GM19328 (cell line): ENCODE data around the gene TMEM250.

ENCODE experiments used
- ATAC-seq: cut with Tn5 transposase; IDR thresholded peaks from one replicate; pipeline ENCODE4 v1.9.1; 2021; ENCODE audit warnings: mild to moderate bottlenecking, moderate library complexity; ENCODE audit not compliant: unreplicated experiment

Gene TMEM250

GRCh38 chr9:136133191-136133958, 14.7 kb upstream of the TMEM250 start:
- ATAC-seq: no peak

GRCh38 chr9:136132512-136133050, 13.9 kb upstream of the TMEM250 start:
- no peak for ATAC-seq

- ATAC-seq: no peak
Measured at GRCh38 chr9:136131629-136132511, 13.2 kb upstream of the TMEM250 start.

- no peak for ATAC-seq
Measured at GRCh38 chr9:136129176-136129575, 10.5 kb upstream of the TMEM250 start.

- no peak for ATAC-seq
Measured at GRCh38 chr9:136128436-136128835, 9.8 kb upstream of the TMEM250 start.

- ATAC-seq: no peak
Measured at GRCh38 chr9:136127313-136127712, 8.6 kb upstream of the TMEM250 start.

- ATAC-seq: no peak
Measured at GRCh38 chr9:136124976-136125692, 6.5 kb upstream of the TMEM250 start.

GRCh38 chr9:136122425-136123383, 4.0 kb upstream of the TMEM250 start:
- ATAC-seq: no peak

- no peak for ATAC-seq
Measured at GRCh38 chr9:136121801-136122200, 3.1 kb upstream of the TMEM250 start.

GRCh38 chr9:136120438-136120844, 1.8 kb upstream of the TMEM250 start:
- ATAC-seq: no peak

GRCh38 chr9:136119883-136120393, 1.3 kb upstream of the TMEM250 start:
- ATAC-seq: no peak

GRCh38 chr9:136119061-136119882, 597 bp upstream of the TMEM250 start:
- peak; percentile 4 for ATAC-seq

GRCh38 chr9:136117916-136118319, 757 bp downstream of the TMEM250 start:
- ATAC-seq: no peak

GRCh38 chr9:136117291-136117915, 1.3 kb downstream of the TMEM250 start:
- no peak for ATAC-seq

- no peak for ATAC-seq
Measured at GRCh38 chr9:136116360-136117098, 2.1 kb downstream of the TMEM250 start.

- ATAC-seq: no peak
Measured at GRCh38 chr9:136115641-136116359, 2.9 kb downstream of the TMEM250 start.

- ATAC-seq: no peak
Measured at GRCh38 chr9:136115206-136115605, 3.5 kb downstream of the TMEM250 start.
